ENCODE measurements around the gene SPAG7. TPM values are rescaled to one million over a fixed set of nuclear protein-coding genes. Genes with fewer than 3 reads are reported as not detected.
"Not testable (repeated sequence)": the region's sequence is repeated elsewhere in the genome, so short reads cannot be mapped to it uniquely, and the experiment has no call there.

SPAG7 gene
- total and polyA plus RNA-seq, 5 donors: 106 to 164 (median 121) TPM

- Histone ChIP-seq H3K4me3 (ENCODE audit: low read length) (no peak overlapping the region), H3K27ac (ENCODE audit: low read length) (no peak overlapping the region), H3K9me3 (ENCODE audit: control insufficient read depth, low read length) (no peaks in the 10 kb centered on the region), H3K27me3 (ENCODE audit: control insufficient read depth, insufficient read depth) (no peaks in the 10 kb centered on the region), H3K4me1 (ENCODE audit: control insufficient read depth, insufficient read depth, low read length) (no peaks in the 10 kb centered on the region)
- ATAC-seq: no peak
- WGBS: 44% methylated on average over 8 of the region's 8 CpGs
- no peak for DNase-seq
- intact Hi-C loops (cut with DNase I): no loop called here
Measured at GRCh38 chr17:4919511-4920047, 48.0 kb downstream of the SPAG7 start.

- 91% methylated on average over 4 of the region's 4 CpGs for WGBS
- not testable (repeated sequence) for H3K9me3 ChIP-seq (ENCODE audit: control insufficient read depth, low read length); DNase-seq; H3K4me1 ChIP-seq (ENCODE audit: control insufficient read depth, insufficient read depth, low read length); H3K27me3 ChIP-seq (ENCODE audit: control insufficient read depth, insufficient read depth); H3K4me3 ChIP-seq (ENCODE audit: low read length); ATAC-seq; H3K27ac ChIP-seq (ENCODE audit: low read length)
- intact Hi-C loops (cut with DNase I): loop anchor here in 1 of 4 donors (5.0 kb wide), 1 partner anchor 73 kb away; the partner anchor contains the start of gene CAMTA2
Measured at GRCh38 chr17:4914551-4914950, 53.1 kb downstream of the SPAG7 start.

- no peak overlapping the region for H3K4me3 ChIP-seq (ENCODE audit: low read length)
- H3K9me3 ChIP-seq (ENCODE audit: control insufficient read depth, low read length): no peaks in the 10 kb centered on the region
- WGBS: 88% methylated on average over 1 of the region's 1 CpG
- H3K27me3 ChIP-seq (ENCODE audit: control insufficient read depth, insufficient read depth): no peaks in the 10 kb centered on the region
- DNase-seq (no peak), ATAC-seq (no peak)
- H3K27ac ChIP-seq (ENCODE audit: low read length): no peak overlapping the region
- H3K4me1 ChIP-seq (ENCODE audit: control insufficient read depth, insufficient read depth, low read length): no peaks in the 10 kb centered on the region
- intact Hi-C loops (cut with DNase I): loop anchor here in 1 of 4 donors (5.0 kb wide), 1 partner anchor 73 kb away; the partner anchor contains the start of gene CAMTA2
Measured at GRCh38 chr17:4913994-4914393, 53.6 kb downstream of the SPAG7 start.

Small RNA genes lying within 50 kb of the gene (microRNA-seq; reads per million reads assigned to microRNA genes)
- 0 reads per million in 2 donors for gene MIR6864
- 0 reads per million in 2 donors for gene MIR6865

Other genes starting within 250 kb of the SPAG7 start
- gene MED11, start 236.4 kb downstream of the SPAG7 start, total RNA-seq: 10 to 100 TPM; 17.8 to 21.6 (median 21.0) TPM
- 47.6 TPM for gene MED11, start 236.4 kb downstream of the SPAG7 start, polyA plus RNA-seq
- gene ZMYND15, start 228.0 kb downstream of the SPAG7 start, total RNA-seq: under 1 TPM; 0.20 to 0.53 (median 0.33) TPM
- 0.23 TPM for gene ZMYND15, start 228.0 kb downstream of the SPAG7 start, polyA plus RNA-seq
- 1 to 10 TPM; 5.0 to 6.3 (median 5.5) TPM for gene CXCL16, start 227.9 kb downstream of the SPAG7 start, total RNA-seq
- gene CXCL16, start 227.9 kb downstream of the SPAG7 start, polyA plus RNA-seq: 2.5 TPM
- not detected for gene TM4SF5, start 195.9 kb downstream of the SPAG7 start, total RNA-seq
- not detected for gene TM4SF5, start 195.9 kb downstream of the SPAG7 start, polyA plus RNA-seq
- gene VMO1, start 181.5 kb downstream of the SPAG7 start, total RNA-seq: 1 to 10 TPM in 3 of 4 donors, under 1 TPM in 1; 0.45 to 1.6 (median 1.4) TPM
- 0.70 TPM for gene VMO1, start 181.5 kb downstream of the SPAG7 start, polyA plus RNA-seq
- gene GLTPD2, start 178.9 kb downstream of the SPAG7 start, total RNA-seq: not detected
- not detected for gene GLTPD2, start 178.9 kb downstream of the SPAG7 start, polyA plus RNA-seq
- gene PSMB6, start 171.7 kb downstream of the SPAG7 start, total RNA-seq: 100 to 1,000 TPM; 149 to 163 (median 151) TPM
- 234 TPM for gene PSMB6, start 171.7 kb downstream of the SPAG7 start, polyA plus RNA-seq
- 10 to 100 TPM; 12.0 to 15.3 (median 13.4) TPM for gene PLD2, start 160.7 kb downstream of the SPAG7 start, total RNA-seq
- gene PLD2, start 160.7 kb downstream of the SPAG7 start, polyA plus RNA-seq: 10.0 TPM
- gene MINK1, start 134.5 kb downstream of the SPAG7 start, total RNA-seq: 10 to 100 TPM; 44.5 to 54.7 (median 49.3) TPM
- 31.1 TPM for gene MINK1, start 134.5 kb downstream of the SPAG7 start, polyA plus RNA-seq
- gene C17orf107, start 68.3 kb downstream of the SPAG7 start, total RNA-seq: 1 to 10 TPM; 2.7 to 3.3 (median 2.8) TPM
- gene C17orf107, start 68.3 kb downstream of the SPAG7 start, polyA plus RNA-seq: 3.6 TPM
- 100 to 1,000 TPM in 1 of 4 donors, 10 to 100 TPM in 3; 57.6 to 106 (median 68.9) TPM for gene CHRNE, start 64.7 kb downstream of the SPAG7 start, total RNA-seq
- gene CHRNE, start 64.7 kb downstream of the SPAG7 start, polyA plus RNA-seq: 63.6 TPM
- gene GP1BA, start 35.5 kb downstream of the SPAG7 start, total RNA-seq: under 1 TPM in 1 of 4 donors, not detected in 3; 0.23 TPM
- gene GP1BA, start 35.5 kb downstream of the SPAG7 start, polyA plus RNA-seq: 0.16 TPM
- gene SLC25A11, start 27.8 kb downstream of the SPAG7 start, total RNA-seq: 100 to 1,000 TPM; 162 to 230 (median 202) TPM
- 200 TPM for gene SLC25A11, start 27.8 kb downstream of the SPAG7 start, polyA plus RNA-seq
- 100 to 1,000 TPM in 1 of 4 donors, 10 to 100 TPM in 3; 76.6 to 108 (median 87.5) TPM for gene RNF167, start 27.5 kb downstream of the SPAG7 start, total RNA-seq
- 124 TPM for gene RNF167, start 27.5 kb downstream of the SPAG7 start, polyA plus RNA-seq
- gene PFN1, start 19.3 kb downstream of the SPAG7 start, total RNA-seq: 100 to 1,000 TPM; 148 to 229 (median 201) TPM
- 180 TPM for gene PFN1, start 19.3 kb downstream of the SPAG7 start, polyA plus RNA-seq
- gene ENO3, start 16.7 kb downstream of the SPAG7 start, total RNA-seq: 100 to 1,000 TPM; 198 to 695 (median 246) TPM
- 455 TPM for gene ENO3, start 16.7 kb downstream of the SPAG7 start, polyA plus RNA-seq
- gene CAMTA2, start 19.9 kb upstream of the SPAG7 start, total RNA-seq: 10 to 100 TPM; 35.3 to 44.4 (median 40.3) TPM
- 43.5 TPM for gene CAMTA2, start 19.9 kb upstream of the SPAG7 start, polyA plus RNA-seq
- gene INCA1, start 29.7 kb upstream of the SPAG7 start, total RNA-seq: 1 to 10 TPM; 2.2 to 3.8 (median 3.2) TPM
- gene INCA1, start 29.7 kb upstream of the SPAG7 start, polyA plus RNA-seq: 5.0 TPM
- 100 to 1,000 TPM; 519 to 727 (median 570) TPM for gene KIF1C, start 30.1 kb upstream of the SPAG7 start, total RNA-seq
- 406 TPM for gene KIF1C, start 30.1 kb upstream of the SPAG7 start, polyA plus RNA-seq
- not detected for gene SLC52A1, start 67.6 kb upstream of the SPAG7 start, total RNA-seq
- gene SLC52A1, start 67.6 kb upstream of the SPAG7 start, polyA plus RNA-seq: not detected
- 10 to 100 TPM; 11.7 to 14.2 (median 12.0) TPM for gene ZFP3, start 110.7 kb upstream of the SPAG7 start, total RNA-seq
- gene ZFP3, start 110.7 kb upstream of the SPAG7 start, polyA plus RNA-seq: 5.4 TPM
- 1 to 10 TPM; 4.0 to 7.4 (median 5.6) TPM for gene ZNF232, start 144.1 kb upstream of the SPAG7 start, total RNA-seq
- gene ZNF232, start 144.1 kb upstream of the SPAG7 start, polyA plus RNA-seq: 3.1 TPM
- under 1 TPM in 3 of 4 donors, not detected in 1; 0.06 to 0.20 (median 0.09) TPM for gene USP6, start 148.2 kb upstream of the SPAG7 start, total RNA-seq
- under 0.01 TPM for gene USP6, start 148.2 kb upstream of the SPAG7 start, polyA plus RNA-seq
- 1 to 10 TPM; 6.8 to 8.2 (median 7.8) TPM for gene ZNF594, start 224.1 kb upstream of the SPAG7 start, total RNA-seq
- gene ZNF594, start 224.1 kb upstream of the SPAG7 start, polyA plus RNA-seq: 2.4 TPM